Vagina (tissue), 2 donors: ENCODE results near the gene FBXO21.

Experiments used
- POLR2A ChIP-seq, 2 donors: fragments of 450-650 bp; IDR thresholded peaks; one replicate each; pipeline ENCODE4 v1.6.1; 2017; ENCODE audit warnings: antibody characterized with exemption in 2 of 2, mild to moderate bottlenecking in 2 of 2, moderate library complexity in 2 of 2
- POLR2AphosphoS5 ChIP-seq, 2 donors: sonication (generic); formaldehyde crosslinking; IDR thresholded peaks; one replicate each; pipeline ENCODE4 v1.9.0; 2017; ENCODE audit warnings: antibody characterized with exemption in 2 of 2, mild to moderate bottlenecking in 2 of 2, low read depth in 1 of 2; ENCODE audit not compliant: insufficient read depth in 1 of 2

GRCh38 chr12:117093431-117093830, 96.8 kb downstream of the FBXO21 start:
- no peak for TF ChIP-seq POLR2AphosphoS5 (IDR thresholded peaks at IDR 0.05; ENCODE audit: insufficient read depth in 1 of 2, low read depth in 1 of 2)
- TF ChIP-seq POLR2A (IDR thresholded peaks at IDR 0.05): no peak
